ENCODE results near the gene NECTIN2.
"Not testable (repeated sequence)": the region's sequence is repeated elsewhere in the genome, so short reads cannot be mapped to it uniquely, and the experiment has no call there.

Gene NECTIN2

GRCh38 chr19:44855606-44856005 is 9.5 kb downstream of the NECTIN2 start:
- DNase-seq = no peak

GRCh38 chr19:44856421-44857083 is 10.5 kb downstream of the NECTIN2 start:
- no peak for DNase-seq

- DNase-seq = no peak
Measured at GRCh38 chr19:44857837-44858236, 11.7 kb downstream of the NECTIN2 start.

GRCh38 chr19:44861576-44861975 is 15.5 kb downstream of the NECTIN2 start:
- DNase-seq = not testable (repeated sequence)

- no peak for DNase-seq
Measured at GRCh38 chr19:44863990-44864389, 17.9 kb downstream of the NECTIN2 start.

- no peak for DNase-seq
Measured at GRCh38 chr19:44865196-44865767, 19.2 kb downstream of the NECTIN2 start.

- DNase-seq = no peak
Measured at GRCh38 chr19:44866664-44867063, 20.6 kb downstream of the NECTIN2 start.

GRCh38 chr19:44867578-44867977 is 21.5 kb downstream of the NECTIN2 start:
- DNase-seq = no peak

GRCh38 chr19:44869733-44870470 is 23.8 kb downstream of the NECTIN2 start:
- DNase-seq = no peak

GRCh38 chr19:44871809-44872208 is 25.7 kb downstream of the NECTIN2 start:
- DNase-seq = no peak

GRCh38 chr19:44872661-44873060 is 26.6 kb downstream of the NECTIN2 start:
- no peak for DNase-seq

GRCh38 chr19:44874317-44874716 is 28.2 kb downstream of the NECTIN2 start:
- no peak for DNase-seq

- DNase-seq = no peak
Measured at GRCh38 chr19:44875666-44876451, 29.8 kb downstream of the NECTIN2 start.

GRCh38 chr19:44876930-44877535 is 30.9 kb downstream of the NECTIN2 start:
- no peak for DNase-seq

GRCh38 chr19:44878120-44878865 is 32.2 kb downstream of the NECTIN2 start:
- DNase-seq = no peak

- no peak for DNase-seq
Measured at GRCh38 chr19:44879309-44880065, 33.4 kb downstream of the NECTIN2 start.

GRCh38 chr19:44882063-44882462 is 36.0 kb downstream of the NECTIN2 start:
- DNase-seq = no peak

- DNase-seq = not testable (repeated sequence)
Measured at GRCh38 chr19:44882619-44883397, 36.7 kb downstream of the NECTIN2 start.

GRCh38 chr19:44883922-44884321 is 37.8 kb downstream of the NECTIN2 start:
- no peak for DNase-seq

- no peak for DNase-seq
Measured at GRCh38 chr19:44884566-44884965, 38.5 kb downstream of the NECTIN2 start.

Data from T-helper 9 cell (primary cell).